HepG2 (cell line): Measurements from ENCODE around the gene ADAM15. TPM values are rescaled to one million over a fixed set of nuclear protein-coding genes. Genes with fewer than 3 reads are reported as not detected.

ENCODE experiments used
- HNF1B ChIP-seq: sonication (generic); formaldehyde crosslinking; IDR thresholded peaks from 2 replicates; pipeline ENCODE4 v1.5.1; 2020; ENCODE audit warnings: mild to moderate bottlenecking, moderate library complexity, missing genetic modification reagents
- MBNL3 ChIP-seq: fragments of 250-450 bp; sonication (Bioruptor Pico); conservative IDR thresholded peaks from 2 replicates; pipeline ENCODE4 v1.8.0; 2022; ENCODE audit warnings: mild to moderate bottlenecking, inconsistent platforms
- ZSCAN30 ChIP-seq: sonication (generic); formaldehyde crosslinking; IDR thresholded peaks from 2 replicates; pipeline ENCODE4 v1.5.0; 2020; ENCODE audit warnings: mild to moderate bottlenecking, missing genetic modification reagents
- polyA plus RNA-seq, 8 experiments: library from polyadenylated mRNA; depleted of rRNA in 3 of 8; stranded (reverse) in 7 of 8; unstranded in 1 of 8; fragments of >200 nt; fragmentation: Illumina TruSeq in 4 of 8; extraction: Trizol in 4 of 8; gene quantifications; 2 replicates each; pipeline versions ENCODE4 v1.2.1 to v1.2.3, GENCODE V29; 2011 to 2016; ENCODE audit warnings: low read depth in 4 of 8, missing spikeins in 1 of 8, mixed read lengths in 1 of 8; ENCODE audit not compliant: insufficient read depth in 1 of 8
- total RNA-seq, 5 experiments: library from RNA; depleted of rRNA; stranded (reverse); fragments of >200 nt; fragmentation: Illumina TruSeq; extraction: Trizol; gene quantifications; 2 replicates each; pipeline ENCODE4 v1.2.3, GENCODE V29; 2016; ENCODE audit warnings: low read depth in 1 of 5
- TF ChIP-seq, protein P1 (sequence below): IDR thresholded peaks from 2 replicates; pipeline ENCODE4 v1.6.1; 2016; ENCODE audit warnings: low read depth, control low read depth
- TF ChIP-seq, protein P2 (sequence below): sonication (generic); formaldehyde crosslinking; IDR thresholded peaks from 2 replicates; pipeline ENCODE4 v1.4.0; 2020; ENCODE audit warnings: mild to moderate bottlenecking, missing genetic modification reagents

Gene ADAM15
- total and polyA plus RNA-seq, 2 of the 13 experiments (the other 11 are each of a cell fraction or from before 2014, with no cell fraction given), result 17.9 to 25.6 TPM

GRCh38 chr1:155002464-155003226 lies 48.5 kb upstream of the ADAM15 start, which contains the start of gene ZBTB7B (continued):
- TF ChIP-seq, protein P1, sequence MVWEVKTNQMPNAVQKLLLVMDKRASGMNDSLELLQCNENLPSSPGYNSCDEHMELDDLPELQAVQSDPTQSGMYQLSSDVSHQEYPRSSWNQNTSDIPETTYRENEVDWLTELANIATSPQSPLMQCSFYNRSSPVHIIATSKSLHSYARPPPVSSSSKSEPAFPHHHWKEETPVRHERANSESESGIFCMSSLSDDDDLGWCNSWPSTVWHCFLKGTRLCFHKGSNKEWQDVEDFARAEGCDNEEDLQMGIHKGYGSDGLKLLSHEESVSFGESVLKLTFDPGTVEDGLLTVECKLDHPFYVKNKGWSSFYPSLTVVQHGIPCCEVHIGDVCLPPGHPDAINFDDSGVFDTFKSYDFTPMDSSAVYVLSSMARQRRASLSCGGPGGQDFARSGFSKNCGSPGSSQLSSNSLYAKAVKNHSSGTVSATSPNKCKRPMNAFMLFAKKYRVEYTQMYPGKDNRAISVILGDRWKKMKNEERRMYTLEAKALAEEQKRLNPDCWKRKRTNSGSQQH, result no peak
- TF ChIP-seq HNF1B (no peak), MBNL3 (CRISPR knock-in tag) (no peak), ZSCAN30 (CRISPR knock-in tag) (0 out of 2 replicates have a peak, but pooled peaks have one; percentile 2)
- TF ChIP-seq, protein P2, sequence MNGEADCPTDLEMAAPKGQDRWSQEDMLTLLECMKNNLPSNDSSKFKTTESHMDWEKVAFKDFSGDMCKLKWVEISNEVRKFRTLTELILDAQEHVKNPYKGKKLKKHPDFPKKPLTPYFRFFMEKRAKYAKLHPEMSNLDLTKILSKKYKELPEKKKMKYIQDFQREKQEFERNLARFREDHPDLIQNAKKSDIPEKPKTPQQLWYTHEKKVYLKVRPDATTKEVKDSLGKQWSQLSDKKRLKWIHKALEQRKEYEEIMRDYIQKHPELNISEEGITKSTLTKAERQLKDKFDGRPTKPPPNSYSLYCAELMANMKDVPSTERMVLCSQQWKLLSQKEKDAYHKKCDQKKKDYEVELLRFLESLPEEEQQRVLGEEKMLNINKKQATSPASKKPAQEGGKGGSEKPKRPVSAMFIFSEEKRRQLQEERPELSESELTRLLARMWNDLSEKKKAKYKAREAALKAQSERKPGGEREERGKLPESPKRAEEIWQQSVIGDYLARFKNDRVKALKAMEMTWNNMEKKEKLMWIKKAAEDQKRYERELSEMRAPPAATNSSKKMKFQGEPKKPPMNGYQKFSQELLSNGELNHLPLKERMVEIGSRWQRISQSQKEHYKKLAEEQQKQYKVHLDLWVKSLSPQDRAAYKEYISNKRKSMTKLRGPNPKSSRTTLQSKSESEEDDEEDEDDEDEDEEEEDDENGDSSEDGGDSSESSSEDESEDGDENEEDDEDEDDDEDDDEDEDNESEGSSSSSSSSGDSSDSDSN (CRISPR knock-in tag), result 0 out of 2 replicates have a peak, but pooled peaks have one; percentile 21
- TF ChIP-seq, all 625 proteins: peak for 29
